ENCODE measurements around the gene CCM2L. TPM values are rescaled to one million over a fixed set of nuclear protein-coding genes. Genes with fewer than 3 reads are reported as not detected.

Gene CCM2L
- total RNA-seq, 1 donor from 2014 or later: 0.11 TPM

GRCh38 chr20:31966991-31967655 is 43.1 kb upstream of the CCM2L start:
- no peak overlapping the region for H3K27ac ChIP-seq (ENCODE audit: low read depth, low read length)
- TF ChIP-seq CTCF (IDR thresholded peaks at IDR 0.05; ENCODE audit: insufficient read depth, low read depth, low read length) (no peak), EZH2 (IDR thresholded peaks at IDR 0.05; ENCODE audit: insufficient read depth, low read length) (no peak)
- no peaks in the 10 kb centered on the region for H3K9me3 ChIP-seq (ENCODE audit: insufficient read depth, low read depth, low read length)
- H3K27me3 Mint-ChIP-seq (ENCODE audit: low read depth, unreplicated experiment): peaks cover 65% of the 10 kb centered on the region
- peaks cover 2% of the 10 kb centered on the region for H4K20me1 ChIP-seq (ENCODE audit: insufficient read depth, low read length)
- no peaks in the 10 kb centered on the region for H3K79me2 ChIP-seq (ENCODE audit: insufficient read depth, low read length)
- no peak overlapping the region for H3K4me2 ChIP-seq (ENCODE audit: low read length)
- H3K36me3 Mint-ChIP-seq (ENCODE audit: low read depth, unreplicated experiment): no peaks in the 10 kb centered on the region
- no peak overlapping the region for H3K4me3 ChIP-seq (ENCODE audit: insufficient read depth, low read depth, low read length)
- H3K27me3 ChIP-seq (ENCODE audit: insufficient read depth, low read length): peaks cover 56% of the 10 kb centered on the region
- no peak overlapping the region for H3K27ac Mint-ChIP-seq (ENCODE audit: unreplicated experiment)
- H3K4me3 Mint-ChIP-seq (ENCODE audit: unreplicated experiment): peak overlapping the region; percentile 77
- no peaks in the 10 kb centered on the region for H3K36me3 ChIP-seq (ENCODE audit: insufficient read depth, low read length)
- H3K4me1 ChIP-seq (ENCODE audit: insufficient read depth, low read length): peaks cover 2% of the 10 kb centered on the region
- FAIRE-seq: no peak
- no peak overlapping the region for H3K9ac ChIP-seq (ENCODE audit: low read length)
- DNase-seq (ENCODE audit: low read depth): no peak
- H2AFZ ChIP-seq (ENCODE audit: low read depth, low read length): no peak overlapping the region
- H3K9me3 Mint-ChIP-seq (ENCODE audit: unreplicated experiment): peaks cover 1% of the 10 kb centered on the region
- peaks cover under 1% of the 10 kb centered on the region for H3K4me1 Mint-ChIP-seq (ENCODE audit: low read depth, unreplicated experiment)

- H3K27ac ChIP-seq (ENCODE audit: low read depth, low read length): no peak within 1 kb of the TSS
- no peaks in the 10 kb centered on the region for H3K9me3 ChIP-seq (ENCODE audit: insufficient read depth, low read depth, low read length)
- Mint-ChIP-seq H3K4me1 (ENCODE audit: low read depth, unreplicated experiment) (peaks cover 8% of the 10 kb centered on the region), H3K4me3 (ENCODE audit: unreplicated experiment) (peak within 1 kb of the TSS; percentile 89), H3K9me3 (ENCODE audit: unreplicated experiment) (peaks cover 1% of the 10 kb centered on the region), H3K27me3 (ENCODE audit: low read depth, unreplicated experiment) (peaks cover 61% of the 10 kb centered on the region), H3K36me3 (ENCODE audit: low read depth, unreplicated experiment) (no peaks in the 10 kb centered on the region), H3K27ac (ENCODE audit: unreplicated experiment) (no peak within 1 kb of the TSS)
- H3K4me2 ChIP-seq (ENCODE audit: low read length): peak within 1 kb of the TSS; percentile 76
- FAIRE-seq (no peak), DNase-seq (ENCODE audit: low read depth) (no peak)
- H3K36me3 ChIP-seq (ENCODE audit: insufficient read depth, low read length): no peaks in the 10 kb centered on the region
- H3K9ac ChIP-seq (ENCODE audit: low read length): no peak within 1 kb of the TSS
- H3K79me2 ChIP-seq (ENCODE audit: insufficient read depth, low read length): no peaks in the 10 kb centered on the region
- no peak within 1 kb of the TSS for H2AFZ ChIP-seq (ENCODE audit: low read depth, low read length)
- H3K4me1 ChIP-seq (ENCODE audit: insufficient read depth, low read length): peaks cover 2% of the 10 kb centered on the region
- H3K4me3 ChIP-seq (ENCODE audit: insufficient read depth, low read depth, low read length): peak within 1 kb of the TSS; percentile 33
- H3K27me3 ChIP-seq (ENCODE audit: insufficient read depth, low read length): peaks cover 58% of the 10 kb centered on the region
- H4K20me1 ChIP-seq (ENCODE audit: insufficient read depth, low read length): peaks cover 2% of the 10 kb centered on the region
- no peak for TF ChIP-seq CTCF (IDR thresholded peaks at IDR 0.05; ENCODE audit: insufficient read depth, low read depth, low read length)
- no peak for TF ChIP-seq EZH2 (IDR thresholded peaks at IDR 0.05; ENCODE audit: insufficient read depth, low read length)
Measured at GRCh38 chr20:31967830-31968249, 42.4 kb upstream of the CCM2L start, which contains the start of gene XKR7. Gene XKR7, plus strand, starts transcription at chr20:31968151. Its CDS starts 25 bp downstream, at chr20:31968176.

All from astrocyte (in vitro differentiated cells and primary cell).